CMK (cell line): ENCODE measurements around the gene NECTIN1.

Experiments used
- DNase-seq: peaks from one replicate; pipeline ENCODE4 v3.0.0-alpha.2; 2010; ENCODE audit warnings: low read depth

Gene NECTIN1

GRCh38 chr11:119755356-119756071, 26.5 kb upstream of the NECTIN1 start:
- no peak for DNase-seq

- no peak for DNase-seq
Measured at GRCh38 chr11:119754656-119755355, 25.8 kb upstream of the NECTIN1 start.

DNA sequence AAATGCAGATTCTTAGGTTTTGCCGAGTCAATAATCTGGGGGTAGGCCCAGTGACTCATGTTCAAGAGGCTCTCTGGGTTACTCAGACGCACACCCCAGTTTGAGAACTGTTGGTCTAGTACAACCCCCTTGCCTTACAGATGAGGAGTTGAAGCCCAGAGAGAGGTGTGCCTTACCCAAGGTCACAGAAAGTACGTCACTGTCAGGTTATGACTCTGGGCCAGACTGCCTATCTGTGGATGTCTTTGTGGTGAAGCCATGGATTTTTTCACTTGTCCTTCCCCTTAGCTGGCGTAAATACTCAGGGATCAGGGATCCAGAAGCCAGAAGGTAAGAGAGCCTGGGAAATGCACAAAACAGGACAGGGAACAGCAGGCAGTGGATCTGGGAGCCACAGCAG, 25.2 kb upstream of the NECTIN1 start:
- no peak for DNase-seq

DNA sequence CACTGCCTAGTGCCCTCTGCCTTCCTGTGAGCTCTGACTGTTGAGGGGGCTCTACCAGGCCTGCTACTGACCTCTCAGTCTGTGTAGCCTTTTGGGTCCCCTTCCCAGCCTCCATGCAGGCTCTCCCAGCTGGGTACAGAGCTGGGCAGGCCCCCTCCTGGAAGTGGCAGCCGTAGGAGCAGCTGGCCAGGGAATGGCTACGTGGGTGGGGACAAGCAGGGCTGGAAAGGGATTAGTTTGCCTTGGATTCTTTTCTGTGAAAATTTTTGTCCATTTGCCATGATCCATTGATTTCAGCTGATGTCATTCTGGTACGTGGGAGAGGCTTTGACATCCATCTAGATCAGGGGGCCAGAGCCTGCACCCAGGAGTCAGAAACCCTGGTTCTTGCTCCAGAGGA, 23.9 kb upstream of the NECTIN1 start:
- no peak for DNase-seq

GRCh38 chr11:119752345-119752871, 23.4 kb upstream of the NECTIN1 start:
- DNase-seq: no peak

- DNase-seq: no peak
Measured at GRCh38 chr11:119750056-119750455, 21.1 kb upstream of the NECTIN1 start.

DNA sequence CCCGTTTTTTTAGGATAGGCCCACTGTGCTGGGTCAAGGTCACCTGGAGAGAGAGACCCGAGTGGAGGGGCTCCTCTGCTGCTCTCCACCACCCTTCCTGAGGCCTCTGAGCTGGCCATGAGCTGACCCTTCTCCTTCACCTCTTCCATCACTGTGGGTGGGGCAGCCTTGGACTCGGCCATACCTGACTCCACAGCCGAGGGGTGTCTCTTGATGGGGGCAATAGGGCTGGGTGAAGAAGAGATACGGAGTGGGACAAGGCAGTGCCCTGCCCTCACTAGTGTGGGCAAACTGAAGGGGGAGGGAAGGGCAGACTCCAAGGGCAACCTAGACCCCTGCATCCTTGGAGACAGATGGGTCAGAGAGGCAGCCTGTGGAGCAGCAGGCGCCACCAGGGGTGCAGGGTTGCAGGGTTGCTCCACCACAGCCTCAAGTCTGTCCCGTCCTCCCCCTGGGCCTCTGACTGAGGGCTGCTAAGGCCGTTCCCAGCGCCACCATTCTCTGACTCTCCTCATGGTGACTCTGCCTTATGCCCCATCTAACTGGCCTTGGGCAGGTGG, 20.1 kb upstream of the NECTIN1 start:
- no peak for DNase-seq

DNA sequence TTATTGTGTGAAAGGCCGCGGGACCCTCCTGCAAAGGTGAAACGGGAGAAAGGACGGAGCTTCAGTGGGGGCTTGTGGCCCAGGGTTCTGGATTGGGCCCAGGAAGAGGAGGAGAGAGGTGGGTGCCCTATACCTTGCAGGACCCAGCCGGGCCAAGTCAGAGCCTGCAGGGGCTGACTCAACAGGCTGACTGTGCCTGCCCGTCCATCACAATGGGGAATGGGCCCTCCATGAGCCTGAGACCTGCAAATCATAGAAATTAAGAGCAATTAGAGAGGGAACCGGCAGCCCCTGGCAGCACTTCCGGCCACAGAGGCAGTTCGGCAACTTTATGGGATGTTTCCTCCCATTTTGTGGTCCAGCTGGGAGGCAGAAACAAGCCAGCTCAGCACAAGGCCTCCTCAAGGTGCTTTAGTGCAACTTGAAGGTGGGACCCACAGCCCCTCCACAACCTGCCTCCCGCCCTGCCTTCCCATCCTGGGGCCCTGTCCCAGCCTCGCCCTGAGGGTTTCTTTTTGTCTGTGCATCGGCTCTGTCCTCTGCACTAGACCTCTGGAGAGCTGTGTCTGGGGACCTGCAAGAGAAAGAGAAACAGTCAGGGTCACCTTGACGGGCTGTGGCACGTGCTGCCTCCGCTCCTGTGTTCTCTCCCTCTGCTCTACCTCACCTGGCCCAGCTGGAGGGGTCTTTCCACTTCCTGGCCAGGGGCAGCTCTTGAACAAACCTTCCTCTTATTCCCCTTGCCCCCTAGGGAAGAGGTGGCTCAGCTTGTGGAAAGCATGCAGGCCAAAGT, 19.1 kb upstream of the NECTIN1 start:
- no peak for DNase-seq

GRCh38 chr11:119745776-119746535, 17.0 kb upstream of the NECTIN1 start:
- no peak for DNase-seq

DNA sequence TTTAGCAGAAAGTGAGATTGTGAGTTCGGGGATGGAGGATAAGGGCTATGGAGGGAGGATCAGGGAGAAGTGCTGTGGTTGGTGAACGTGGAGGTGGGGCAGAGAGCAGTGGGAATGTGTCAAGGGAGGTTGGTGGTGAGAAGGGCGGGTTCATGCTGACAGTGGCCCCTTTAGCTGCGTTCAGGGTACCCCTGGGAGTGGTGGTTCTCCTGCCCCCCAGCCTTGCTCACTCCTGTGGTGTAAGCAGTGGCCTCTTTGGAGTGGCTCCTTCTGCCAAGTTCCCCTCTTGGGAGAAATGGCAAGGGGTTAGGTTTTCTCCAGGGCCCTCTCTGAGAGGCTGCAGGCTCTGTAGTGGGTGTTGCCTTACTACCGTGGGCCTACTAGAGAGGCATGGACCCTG, 16.1 kb upstream of the NECTIN1 start:
- no peak for DNase-seq

GRCh38 chr11:119744577-119744976, 15.6 kb upstream of the NECTIN1 start:
- no peak for DNase-seq

GRCh38 chr11:119743006-119743405, 14.0 kb upstream of the NECTIN1 start:
- DNase-seq: no peak

GRCh38 chr11:119742263-119742861, 13.4 kb upstream of the NECTIN1 start:
- no peak for DNase-seq

DNA sequence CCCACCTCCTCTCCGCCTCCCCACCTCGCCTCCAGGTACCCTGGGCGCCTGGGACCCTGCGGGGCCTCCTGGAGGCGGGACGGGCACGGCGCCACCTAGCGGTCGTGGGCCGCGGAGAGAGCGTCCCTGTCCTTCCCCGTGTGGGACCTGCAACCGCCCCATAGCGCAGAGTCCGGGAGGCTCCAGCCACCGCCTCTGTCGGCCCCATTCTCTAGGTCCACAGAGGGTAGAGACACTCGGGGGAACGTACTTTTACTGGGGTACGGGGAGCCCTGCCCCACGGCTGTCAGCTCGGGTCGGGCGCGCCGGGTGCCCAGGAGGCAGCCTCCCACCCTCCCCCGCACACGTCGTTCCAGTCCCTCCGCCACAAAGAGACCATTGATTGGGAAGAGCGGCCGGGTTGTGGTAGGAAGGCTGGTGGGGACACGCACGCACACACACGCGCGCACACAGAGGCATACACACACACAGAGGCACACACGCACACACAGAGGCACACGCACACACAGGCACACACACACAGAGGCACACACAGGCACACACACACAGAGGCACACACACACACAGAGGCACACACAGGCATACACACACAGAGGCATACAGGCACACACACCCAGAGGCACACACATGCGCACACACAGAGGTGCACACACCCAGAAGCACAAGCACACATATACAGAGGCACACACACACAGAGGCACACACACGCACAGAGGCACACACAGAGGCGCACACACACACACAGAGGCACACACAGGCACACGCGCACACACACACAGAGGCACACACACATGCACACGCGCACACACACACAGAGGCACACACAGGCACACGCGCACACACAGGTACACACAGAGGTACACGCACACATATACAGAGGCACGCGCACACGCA, 12.6 kb upstream of the NECTIN1 start:
- no peak for DNase-seq

- DNase-seq: no peak
Measured at GRCh38 chr11:119739975-119740374, 11.0 kb upstream of the NECTIN1 start.

DNA sequence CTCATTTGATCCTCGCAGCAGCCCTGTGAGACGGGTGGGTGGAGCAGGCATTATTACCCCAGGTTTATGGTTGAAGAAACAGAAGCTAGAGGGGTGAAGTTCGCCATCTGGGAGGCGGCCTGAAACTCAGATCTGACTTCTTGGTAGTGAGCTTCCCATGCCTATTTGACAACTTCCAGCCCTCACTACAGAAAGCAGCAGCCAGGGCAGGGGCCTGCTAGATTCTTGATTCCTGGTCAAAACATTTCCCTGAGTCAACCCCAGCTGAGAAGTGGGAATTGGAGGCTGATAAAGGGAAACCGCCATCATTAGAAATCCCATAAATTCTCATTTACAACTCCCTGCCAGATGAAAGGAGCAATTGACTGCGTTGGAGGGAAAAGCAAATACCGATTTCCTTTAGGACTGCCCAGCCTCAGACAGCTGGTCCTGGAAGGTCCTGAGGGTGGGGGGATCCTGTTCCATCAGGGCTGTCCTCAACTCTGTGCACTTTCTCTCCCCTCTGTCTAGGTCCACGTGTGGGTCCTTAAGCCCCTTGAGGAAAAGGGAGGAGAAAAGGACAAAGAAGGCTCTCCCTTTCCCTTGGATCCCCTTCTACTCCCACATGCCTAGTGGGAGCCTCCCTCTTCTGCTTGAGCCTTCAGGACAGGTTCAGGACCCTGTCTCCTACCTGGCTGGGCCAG, 10.2 kb upstream of the NECTIN1 start:
- no peak for DNase-seq

DNA sequence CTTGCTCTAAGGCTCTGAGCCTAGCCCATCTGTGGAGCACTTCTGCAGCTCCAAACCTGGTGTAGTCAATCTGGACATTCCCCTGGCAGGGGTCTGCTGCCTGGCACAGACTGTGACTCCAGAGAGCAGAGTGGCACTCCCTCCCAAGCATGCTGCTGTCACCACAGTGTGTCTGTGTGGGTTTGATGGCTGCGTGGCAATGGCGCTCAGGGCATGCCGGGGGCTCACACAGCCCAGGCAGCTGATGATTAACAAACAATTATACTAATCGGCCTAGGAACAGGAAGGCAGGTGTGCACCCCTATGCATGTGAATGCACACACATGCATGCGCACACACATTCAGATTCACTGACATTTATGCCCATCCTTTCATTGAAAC, 9.0 kb upstream of the NECTIN1 start:
- DNase-seq: no peak

- no peak for DNase-seq
Measured at GRCh38 chr11:119737366-119738058, 8.5 kb upstream of the NECTIN1 start.

GRCh38 chr11:119734788-119735187, 5.8 kb upstream of the NECTIN1 start:
- no peak for DNase-seq
